Measurements from ENCODE around the gene CYTH4. TPM values are rescaled to one million over a fixed set of nuclear protein-coding genes. Genes with fewer than 3 reads are reported as not detected.

Gene CYTH4
- total RNA-seq, 1 experiment from 2014 or later = not detected

DNA sequence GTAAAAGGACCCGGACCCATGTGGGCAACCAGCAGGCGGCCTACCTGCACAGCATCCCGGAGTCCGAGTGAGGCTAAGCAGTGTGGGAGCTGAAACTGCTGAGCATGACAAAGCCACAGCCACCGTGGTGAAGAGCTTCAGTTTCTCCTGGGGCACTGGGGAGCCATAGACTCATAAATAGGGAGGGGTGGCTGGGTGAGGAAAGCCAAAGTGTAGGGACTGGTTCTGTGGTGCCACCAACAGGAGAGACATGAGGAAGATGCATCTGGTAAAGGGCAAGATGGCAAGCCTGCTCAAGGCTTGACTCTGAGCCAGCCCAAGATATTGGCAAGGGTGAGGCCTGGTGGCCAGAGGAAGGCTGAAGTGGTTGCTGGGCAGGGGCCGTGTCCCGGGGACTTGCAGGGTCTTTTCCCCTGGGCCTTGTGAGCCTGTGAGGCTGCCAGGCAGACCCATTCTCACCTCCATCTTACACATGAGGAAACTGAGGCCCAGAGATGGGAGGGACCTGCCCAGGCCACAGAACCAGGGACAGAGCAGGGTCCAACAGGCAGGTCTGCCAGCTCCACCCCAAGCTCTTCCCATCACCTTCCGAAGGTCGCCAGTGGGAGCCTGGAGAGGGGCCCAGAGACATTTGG is 30.4 kb downstream of the CYTH4 start:
- Histone ChIP-seq H4K20me1 (ENCODE audit: insufficient read depth) (no peaks in the 10 kb centered on the region), H3K4me3 (no peak overlapping the region), H3K9me2 (ENCODE audit: insufficient read depth) (no peaks in the 10 kb centered on the region), H3K27me3 (ENCODE audit: insufficient read depth, low read depth) (no peaks in the 10 kb centered on the region), H3K79me2 (ENCODE audit: low read depth) (no peaks in the 10 kb centered on the region), H3K4me1 (replicated peaks; ENCODE audit: insufficient read depth) (peaks cover 29% of the 10 kb centered on the region), H3K36me3 (ENCODE audit: low read depth) (no peaks in the 10 kb centered on the region), H3K27ac (no peak overlapping the region), H3K9me3 (ENCODE audit: insufficient read depth, low read depth) (no peaks in the 10 kb centered on the region), H3F3A (ENCODE audit: insufficient read depth, low read depth) (peaks cover 32% of the 10 kb centered on the region), H3K4me2 (no peak overlapping the region), H2AFZ (no peak overlapping the region)
- ChIA-PET CTCF (no interaction called here), POLR2A (ENCODE audit: unreplicated experiment) (no interaction called here)
- BruUV-seq (replicated peaks) = no TSS peak
- no peak for TF ChIP-seq EZH2 (IDR thresholded peaks at IDR 0.05; ENCODE audit: low read depth)
- TF ChIP-seq, protein P1, sequence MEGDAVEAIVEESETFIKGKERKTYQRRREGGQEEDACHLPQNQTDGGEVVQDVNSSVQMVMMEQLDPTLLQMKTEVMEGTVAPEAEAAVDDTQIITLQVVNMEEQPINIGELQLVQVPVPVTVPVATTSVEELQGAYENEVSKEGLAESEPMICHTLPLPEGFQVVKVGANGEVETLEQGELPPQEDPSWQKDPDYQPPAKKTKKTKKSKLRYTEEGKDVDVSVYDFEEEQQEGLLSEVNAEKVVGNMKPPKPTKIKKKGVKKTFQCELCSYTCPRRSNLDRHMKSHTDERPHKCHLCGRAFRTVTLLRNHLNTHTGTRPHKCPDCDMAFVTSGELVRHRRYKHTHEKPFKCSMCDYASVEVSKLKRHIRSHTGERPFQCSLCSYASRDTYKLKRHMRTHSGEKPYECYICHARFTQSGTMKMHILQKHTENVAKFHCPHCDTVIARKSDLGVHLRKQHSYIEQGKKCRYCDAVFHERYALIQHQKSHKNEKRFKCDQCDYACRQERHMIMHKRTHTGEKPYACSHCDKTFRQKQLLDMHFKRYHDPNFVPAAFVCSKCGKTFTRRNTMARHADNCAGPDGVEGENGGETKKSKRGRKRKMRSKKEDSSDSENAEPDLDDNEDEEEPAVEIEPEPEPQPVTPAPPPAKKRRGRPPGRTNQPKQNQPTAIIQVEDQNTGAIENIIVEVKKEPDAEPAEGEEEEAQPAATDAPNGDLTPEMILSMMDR (conservative IDR thresholded peaks at IDR 0.05) = no peak
- intact Hi-C loops (cut with micrococcal nuclease; ENCODE audit: unreplicated experiment) = no loop called here
- no peak for DNase-seq

DNA sequence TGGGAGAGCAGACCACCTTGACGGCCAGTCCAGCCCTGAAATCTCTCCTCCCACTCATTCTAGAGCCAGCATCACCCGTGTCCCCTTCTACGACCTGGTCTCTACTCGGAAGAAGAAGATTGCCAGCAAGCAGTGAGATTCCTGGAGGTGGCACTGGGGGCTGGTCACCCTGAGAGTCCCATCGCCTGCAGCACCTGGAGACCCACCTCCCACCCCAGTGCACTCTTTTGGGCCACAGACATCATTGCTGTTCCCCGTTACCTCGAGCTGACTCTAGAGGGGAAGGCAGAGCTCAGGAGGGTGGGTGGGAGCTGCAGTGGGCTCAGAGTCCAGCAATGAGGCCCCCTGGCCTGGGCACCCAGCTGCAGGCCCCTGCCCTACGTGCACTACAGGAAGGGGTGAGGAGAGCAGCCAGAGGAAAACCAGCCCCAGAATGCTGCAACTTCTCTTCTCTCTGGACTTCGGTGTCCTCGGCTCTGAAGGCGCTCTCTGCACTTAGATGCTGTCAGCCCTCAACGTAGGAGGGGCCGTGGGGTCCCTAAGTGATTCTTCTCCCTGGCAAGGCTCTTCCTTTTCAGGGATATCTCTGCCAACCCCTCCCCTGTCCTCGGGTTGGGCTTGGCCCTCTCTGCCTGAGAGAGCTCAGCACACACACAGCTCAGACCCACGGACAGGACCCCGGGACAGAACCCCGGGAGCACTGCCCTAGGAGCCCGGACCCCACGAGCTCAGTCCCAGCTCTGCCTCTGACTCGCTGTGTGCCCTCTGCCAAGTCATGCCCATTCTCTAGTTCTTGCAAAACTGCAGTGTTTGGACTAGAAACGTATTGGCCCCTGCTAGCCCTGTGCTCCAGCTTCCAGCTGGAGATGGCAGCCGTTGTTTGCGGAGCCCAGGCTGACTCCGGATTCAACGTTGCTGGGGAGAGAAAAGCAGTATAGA is 31.3 kb downstream of the CYTH4 start:
- Histone ChIP-seq H3K9me2 (ENCODE audit: insufficient read depth) (no peaks in the 10 kb centered on the region), H3K36me3 (ENCODE audit: low read depth) (no peaks in the 10 kb centered on the region), H3K4me2 (no peak overlapping the region), H3K4me3 (no peak overlapping the region), H3F3A (ENCODE audit: insufficient read depth, low read depth) (peaks cover 22% of the 10 kb centered on the region), H3K27ac (no peak overlapping the region), H3K27me3 (ENCODE audit: insufficient read depth, low read depth) (no peaks in the 10 kb centered on the region), H2AFZ (no peak overlapping the region), H3K9me3 (ENCODE audit: insufficient read depth, low read depth) (no peaks in the 10 kb centered on the region), H3K4me1 (replicated peaks; ENCODE audit: insufficient read depth) (peaks cover 29% of the 10 kb centered on the region), H3K79me2 (ENCODE audit: low read depth) (no peaks in the 10 kb centered on the region), H4K20me1 (ENCODE audit: insufficient read depth) (no peaks in the 10 kb centered on the region)
- TF ChIP-seq, protein P1 (conservative IDR thresholded peaks at IDR 0.05) = no peak
- no TSS peak for BruUV-seq (replicated peaks)
- CTCF ChIA-PET = interaction anchor here (0.6 kb wide), 1 partner anchor 279 kb away, joined by 4 read pairs; no protein-coding TSS in a partner anchor
- DNase-seq = no peak
- POLR2A ChIA-PET (ENCODE audit: unreplicated experiment) = no interaction called here
- intact Hi-C loops (cut with micrococcal nuclease; ENCODE audit: unreplicated experiment) = no loop called here

DNA sequence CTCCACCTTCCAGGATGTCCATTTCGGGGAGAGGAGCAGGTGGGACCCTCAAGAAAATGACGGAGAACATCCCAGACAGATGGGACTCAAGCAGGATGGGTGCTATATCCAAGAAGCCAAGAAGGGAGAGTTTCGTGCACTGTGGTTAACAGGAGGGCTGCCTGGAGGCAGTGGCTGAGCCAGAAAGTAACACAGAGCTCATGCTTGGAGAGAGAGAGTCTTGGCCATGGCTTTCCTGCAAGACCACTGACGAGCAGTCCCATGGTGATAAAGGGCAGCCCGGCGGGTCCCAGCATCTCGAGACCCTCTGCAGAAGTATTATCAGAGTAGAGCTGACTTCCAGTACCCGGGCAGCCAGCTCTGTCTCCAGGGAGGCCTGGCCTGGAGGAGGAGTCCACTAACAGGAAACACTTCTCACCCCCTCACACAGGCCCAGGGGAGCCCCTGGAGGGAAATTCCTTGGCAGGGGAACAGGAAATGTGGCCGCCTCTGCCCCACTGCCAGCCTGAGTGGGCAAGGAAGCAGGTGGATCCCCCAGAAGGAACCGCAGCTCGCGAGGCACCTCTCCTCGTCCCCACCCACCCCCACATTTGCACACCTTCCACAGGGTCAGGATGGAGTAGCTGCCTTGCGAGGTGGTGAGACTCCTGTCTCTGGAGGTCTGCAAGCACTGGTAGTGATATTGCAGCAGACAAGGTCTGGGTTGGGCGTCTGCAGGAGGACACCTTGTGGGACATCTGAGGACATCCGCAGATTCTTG is 32.2 kb downstream of the CYTH4 start:
- H3K79me2 ChIP-seq (ENCODE audit: low read depth) = no peaks in the 10 kb centered on the region
- no peaks in the 10 kb centered on the region for H3K9me2 ChIP-seq (ENCODE audit: insufficient read depth)
- intact Hi-C loops (cut with micrococcal nuclease; ENCODE audit: unreplicated experiment) = loop anchor here (5.0 kb wide), 2 partner anchors 38 to 253 kb away; no protein-coding TSS in a partner anchor
- POLR2A ChIA-PET (ENCODE audit: unreplicated experiment) = interaction anchor here (0.6 kb wide), 1 partner anchor 768 kb away, joined by 3 read pairs; no protein-coding TSS in a partner anchor
- H4K20me1 ChIP-seq (ENCODE audit: insufficient read depth) = no peaks in the 10 kb centered on the region
- no peak for DNase-seq
- no peaks in the 10 kb centered on the region for H3K36me3 ChIP-seq (ENCODE audit: low read depth)
- H3K4me2 ChIP-seq = no peak overlapping the region
- BruUV-seq (replicated peaks) = no TSS peak
- H3F3A ChIP-seq (ENCODE audit: insufficient read depth, low read depth) = peaks cover 13% of the 10 kb centered on the region
- H3K4me3 ChIP-seq = no peak overlapping the region
- H3K27ac ChIP-seq = no peak overlapping the region
- no peak for TF ChIP-seq EZH2 (IDR thresholded peaks at IDR 0.05; ENCODE audit: low read depth)
- TF ChIP-seq, protein P1 (conservative IDR thresholded peaks at IDR 0.05) = no peak
- CTCF ChIA-PET = interaction anchor here (0.6 kb wide), 1 partner anchor 278 kb away, joined by 4 read pairs; no protein-coding TSS in a partner anchor
- no peaks in the 10 kb centered on the region for H3K27me3 ChIP-seq (ENCODE audit: insufficient read depth, low read depth)
- H3K9me3 ChIP-seq (ENCODE audit: insufficient read depth, low read depth) = no peaks in the 10 kb centered on the region
- H3K4me1 ChIP-seq (replicated peaks; ENCODE audit: insufficient read depth) = peaks cover 31% of the 10 kb centered on the region
- no peak overlapping the region for H2AFZ ChIP-seq
